HCT116 (cell line): ENCODE measurements around the gene ZNF276. TPM values are rescaled to one million over a fixed set of nuclear protein-coding genes. Genes with fewer than 3 reads are reported as not detected.
A peak's percentile ranks its signal among the peaks of the same experiment; 100 is the strongest.

ENCODE experiments used
- ATAC-seq: fragments of 200-7000 bp; cut with Tn5 transposase; 2 replicates; pipeline ENCODE4 v1.9.1; 2020; ENCODE audit warnings: mild to moderate bottlenecking, moderate library complexity
- BruUV-seq: library from RNA; stranded (reverse); fragments of 400-500 nt; replicated peaks from 2 replicates; lab custom pipeline; 2021; lab: Mats Ljungman, UMichigan
- CTCF ChIA-PET: fragments of 300-600 bp; sonication (Branson Sonifier 250); formaldehyde crosslinking; loops from one replicate; lab custom pipeline; 2021; ENCODE audit warnings: antibody characterized with exemption; lab: Charles Lee
- POLR2A ChIA-PET: fragments of 300-600, 350-600 bp; sonication (Branson Sonifier 250); formaldehyde crosslinking; loops from one replicate; lab custom pipeline; 2021; ENCODE audit warnings: antibody characterized with exemption; lab: Charles Lee
- RAD21 ChIA-PET, 2 experiments: fragments of 300-600 bp; sonication (Branson Sonifier 250); formaldehyde crosslinking; loops; one replicate each; lab custom pipeline; 2023; ENCODE audit warnings: low total read pairs in 2 of 2; ENCODE audit not compliant: uncharacterized antibody in 2 of 2, unreplicated experiment in 2 of 2, low non-redundant PET in 1 of 2; lab: Charles Lee
- DNase-seq: peaks from one replicate; pipeline ENCODE4 v3.0.0-alpha.2; 2010; ENCODE audit warnings: low read depth, low spot score
- H2AFZ ChIP-seq: fragments of 200-600 bp; shearing (Covaris generic), sonication (generic); 2 replicates; pipeline ENCODE4 v1.6.1; 2017; ENCODE audit warnings: low read depth, mixed run types, mixed read lengths, antibody characterized with exemption, low read length; ENCODE audit not compliant: poor library complexity, severe bottlenecking
- H3K27ac ChIP-seq: 2 replicates; pipeline ENCODE4 v1.5.1; 2012; ENCODE audit warnings: low read depth, low read length
- H3K27me3 ChIP-seq: fragments of 200-600 bp; sonication (generic); 2 replicates; pipeline ENCODE4 v1.6.1; 2016; ENCODE audit warnings: mixed run types, low read length, mixed read lengths; ENCODE audit not compliant: insufficient read depth
- H3K36me3 ChIP-seq, 2 experiments: fragments of 200-500 bp in 1 of 2; fragments of 200-600 bp in 1 of 2; sonication (Bioruptor generic) in 1 of 2; sonication (generic) in 1 of 2; 2 replicates each; pipeline versions ENCODE4 v1.5.1 to v1.6.1; 2014 to 2016; ENCODE audit warnings: low read length in 2 of 2, inconsistent platforms in 1 of 2, mixed read lengths in 1 of 2, mixed run types in 1 of 2; ENCODE audit not compliant: insufficient read depth in 2 of 2, control insufficient read depth in 1 of 2
- H3K4me1 ChIP-seq, 2 experiments: fragments of 200-600 bp in 1 of 2; sonication (generic) in 1 of 2; 2 replicates each; pipeline versions ENCODE4 v1.5.1 to v1.6.1; 2012 to 2017; ENCODE audit warnings: low read length in 2 of 2, inconsistent platforms in 1 of 2, mild to moderate bottlenecking in 1 of 2, mixed read lengths in 1 of 2, mixed run types in 1 of 2, moderate library complexity in 1 of 2; ENCODE audit not compliant: insufficient read depth in 2 of 2, control insufficient read depth in 1 of 2
- H3K4me2 ChIP-seq: fragments of 200-600 bp; sonication (generic); 2 replicates; pipeline ENCODE4 v1.6.1; 2017; ENCODE audit warnings: mixed run types, low read length, mixed read lengths
- H3K4me3 ChIP-seq, 2 experiments: fragments of 200-600 bp in 1 of 2; sonication (generic) in 1 of 2; replicated peaks in 1 of 2; 2 replicates each; pipeline ENCODE4 v1.5.1; 2011 to 2016; ENCODE audit warnings: low read length in 2 of 2, control low read depth in 1 of 2, low read depth in 1 of 2, mild to moderate bottlenecking in 1 of 2, mixed read lengths in 1 of 2, mixed run types in 1 of 2
- H3K79me2 ChIP-seq: fragments of 200-600 bp; sonication (generic); 2 replicates; pipeline ENCODE4 v1.6.1; 2017; ENCODE audit warnings: mild to moderate bottlenecking, mixed run types, low read length, moderate library complexity, mixed read lengths; ENCODE audit not compliant: insufficient read depth
- H3K9ac ChIP-seq: fragments of 200-600 bp; sonication (generic); 2 replicates; pipeline ENCODE4 v1.6.1; 2016; ENCODE audit warnings: low read length, mixed read lengths
- H3K9me2 ChIP-seq: fragments of 200-600 bp; sonication (generic), shearing (Covaris generic); 2 replicates; pipeline ENCODE4 v1.6.1; 2017; ENCODE audit warnings: mixed run types, mild to moderate bottlenecking, moderate library complexity; ENCODE audit not compliant: insufficient read depth
- H3K9me3 ChIP-seq, 2 experiments: fragments of 200-500 bp in 1 of 2; fragments of 200-600 bp in 1 of 2; sonication (Bioruptor generic) in 1 of 2; sonication (generic) in 1 of 2; 2 replicates each; pipeline ENCODE4 v1.6.1; 2014 to 2017; ENCODE audit warnings: low read length in 2 of 2, mixed read lengths in 2 of 2, inconsistent platforms in 1 of 2, low read depth in 1 of 2, mild to moderate bottlenecking in 1 of 2, mixed run types in 1 of 2, moderate library complexity in 1 of 2; ENCODE audit not compliant: control insufficient read depth in 1 of 2, insufficient read depth in 1 of 2
- H4K20me1 ChIP-seq: fragments of 200-600 bp; sonication (generic), shearing (Covaris generic); 2 replicates; pipeline ENCODE4 v1.6.1; 2017; ENCODE audit warnings: mixed run types, mild to moderate bottlenecking, moderate library complexity; ENCODE audit not compliant: insufficient read depth
- CBX3 ChIP-seq: IDR thresholded peaks from 2 replicates; pipeline ENCODE4 v1.6.1; 2012; ENCODE audit warnings: low read depth
- CEBPB ChIP-seq: IDR thresholded peaks from 2 replicates; pipeline ENCODE4 v1.6.1; 2012; ENCODE audit warnings: low read depth
- CTCF ChIP-seq, 3 experiments: fragments of 200-600 bp in 1 of 3; sonication (generic) in 1 of 3; IDR thresholded peaks in 2 of 3; conservative IDR thresholded peaks in 1 of 3; 2 replicates each; pipeline ENCODE4 v1.5.1; 2012 to 2017; ENCODE audit warnings: low read depth in 2 of 3, low read length in 2 of 3, antibody characterized with exemption in 1 of 3, borderline replicate concordance in 1 of 3, control low read depth in 1 of 3, mild to moderate bottlenecking in 1 of 3, mixed read lengths in 1 of 3, mixed run types in 1 of 3, moderate library complexity in 1 of 3; ENCODE audit not compliant: insufficient read depth in 1 of 3
- EGR1 ChIP-seq: IDR thresholded peaks from 2 replicates; pipeline ENCODE4 v1.6.1; 2012; ENCODE audit warnings: low read depth
- FOSL1 ChIP-seq: IDR thresholded peaks from 2 replicates; pipeline ENCODE4 v1.6.1; 2012; ENCODE audit warnings: low read depth
- JUND ChIP-seq: IDR thresholded peaks from 2 replicates; pipeline ENCODE4 v1.6.1; 2012
- MAX ChIP-seq: IDR thresholded peaks from 2 replicates; pipeline ENCODE4 v1.6.1; 2012
- POLR2A ChIP-seq: IDR thresholded peaks from 2 replicates; pipeline ENCODE4 v1.7.0; 2011; ENCODE audit warnings: borderline replicate concordance; ENCODE audit not compliant: insufficient read depth, insufficient read length; ENCODE audit errors: extremely low read depth
- POLR2AphosphoS5 ChIP-seq: IDR thresholded peaks from 2 replicates; pipeline ENCODE4 v1.6.1; 2011; ENCODE audit warnings: mild to moderate bottlenecking, low read depth, low read length, moderate library complexity
- RAD21 ChIP-seq: IDR thresholded peaks from 2 replicates; pipeline ENCODE4 v1.6.1; 2012; ENCODE audit warnings: low read depth, mild to moderate bottlenecking
- SIN3A ChIP-seq: IDR thresholded peaks from 2 replicates; pipeline ENCODE4 v1.6.1; 2012; ENCODE audit warnings: low read depth
- SP1 ChIP-seq: IDR thresholded peaks from 2 replicates; pipeline ENCODE4 v1.6.1; 2012; ENCODE audit warnings: low read depth
- SRF ChIP-seq: IDR thresholded peaks from 2 replicates; pipeline ENCODE4 v1.6.1; 2012; ENCODE audit warnings: low read depth
- TCF7L2 ChIP-seq: IDR thresholded peaks from 2 replicates; pipeline ENCODE4 v1.7.0; 2011; ENCODE audit warnings: borderline replicate concordance, inconsistent platforms; ENCODE audit not compliant: insufficient read depth, insufficient read length; ENCODE audit errors: extremely low read depth
- YY1 ChIP-seq: IDR thresholded peaks from 2 replicates; pipeline ENCODE4 v1.6.1; 2011; ENCODE audit warnings: low read length, low read depth, moderate library complexity, mild to moderate bottlenecking; ENCODE audit not compliant: insufficient replicate concordance; ENCODE audit errors: extremely low read depth
- ZBTB33 ChIP-seq: IDR thresholded peaks from 2 replicates; pipeline ENCODE4 v1.6.1; 2011; ENCODE audit warnings: mild to moderate bottlenecking, low read length, moderate library complexity; ENCODE audit not compliant: insufficient replicate concordance; ENCODE audit errors: extremely low read depth
- ZFX ChIP-seq: fragments of 450-650 bp; IDR thresholded peaks from 2 replicates; pipeline ENCODE4 v1.6.1; 2017
- ZNF274 ChIP-seq: fragments of 200-500 bp; sonication (Bioruptor generic); IDR thresholded peaks from 2 replicates; pipeline ENCODE4 v1.6.1; 2014; ENCODE audit warnings: mild to moderate bottlenecking, low read depth, low read length, inconsistent platforms
- intact Hi-C: fragments of 100-400 bp; cut with micrococcal nuclease; formaldehyde crosslinking; loops from 2 replicates; pipeline ENCODE4 v1.10.0; 2022
- total RNA-seq: library from RNA; stranded (reverse); gene quantifications from one replicate; pipeline ENCODE4 v1.2.1, GENCODE V29; 2021; ENCODE audit not compliant: unreplicated experiment

The ZNF276 gene
- total RNA-seq, 1 experiment from 2014 or later: 49.9 TPM

- no peaks in the 10 kb centered on the region for H3K9me2 ChIP-seq
- peaks cover 3% of the 10 kb centered on the region; the same call in 1 of the 2 replicates for H4K20me1 ChIP-seq
- POLR2A ChIA-PET: interaction anchor here (1.4 kb wide), 1 partner anchor 10 kb away, joined by 4 read pairs; the partner anchor contains the start of gene CDK10
- peaks cover 10 to 20% of the 10 kb centered on the region in 2 experiments for H3K4me1 ChIP-seq
- RAD21 ChIA-PET: no interaction called here
- H3K27ac ChIP-seq: peak overlapping the region; percentile 28; the same call in 1 of the 2 replicates
- no peak overlapping the region for H3K9ac ChIP-seq
- H3K9me3 ChIP-seq: no peaks in the 10 kb centered on the region
- intact Hi-C loops: no loop called here
- CTCF ChIA-PET: interaction anchor here (0.9 kb wide), 1 partner anchor 130 kb away, joined by 4 read pairs; no protein-coding TSS in a partner anchor
- no peak for DNase-seq
- no peak for ATAC-seq
- H3K4me2 ChIP-seq: no peak overlapping the region
- H3K4me3 ChIP-seq: no peak overlapping the region
- peaks cover 21% of the 10 kb centered on the region for H3K79me2 ChIP-seq
- peaks cover 27 to 50% of the 10 kb centered on the region in 2 experiments; a peak in 3 of 4 replicates for H3K36me3 ChIP-seq
- H3K27me3 ChIP-seq: no peaks in the 10 kb centered on the region
- no peak for TF ChIP-seq SIN3A
- TF ChIP-seq POLR2AphosphoS5: peak; percentile 75
- TF ChIP-seq TCF7L2: no peak
- TF ChIP-seq JUND: no peak
- TF ChIP-seq SP1: no peak
- TF ChIP-seq YY1: no peak
- TF ChIP-seq ZNF274: no peak
- TF ChIP-seq EGR1: no peak
- no peak for TF ChIP-seq CBX3
- TF ChIP-seq MAX: no peak
- no peak for TF ChIP-seq CTCF (IDR thresholded peaks at IDR 0.05 in 2 of 3, conservative IDR thresholded peaks at IDR 0.05 in 1 of 3; ENCODE audit: borderline replicate concordance in 1 of 3, insufficient read depth in 1 of 3, low read depth in 2 of 3, low read length in 2 of 3)
- TF ChIP-seq FOSL1: no peak
- TF ChIP-seq ZBTB33: no peak
- peak; percentile 28 for TF ChIP-seq POLR2A
- TF ChIP-seq SRF: no peak
- no peak for TF ChIP-seq ZFX
- no peak for TF ChIP-seq RAD21
- TF ChIP-seq CEBPB: no peak
- no peak overlapping the region for H2AFZ ChIP-seq
- BruUV-seq: TSS peak; percentile 39
Observed at GRCh38 chr16:89695875-89696669, 25.3 kb upstream of the ZNF276 start.
